HL-60 (cell line): Measurements from ENCODE around the gene KRTAP21-3.

Experiments
- DNase-seq, 2 experiments: peaks; one replicate each; pipeline ENCODE4 v3.0.0-alpha.2; 2010 to 2020; ENCODE audit warnings: low read depth in 1 of 2, low spot score in 1 of 2
- H3K27ac ChIP-seq: fragments of 250-450 bp; sonication (Bioruptor Pico); replicated peaks from 2 replicates; pipeline ENCODE4 v1.5.1; 2020; ENCODE audit warnings: mild to moderate bottlenecking, moderate library complexity
- H3K27me3 ChIP-seq: fragments of 250-450 bp; sonication (Bioruptor Pico); 2 replicates; pipeline ENCODE4 v1.5.1; 2021; ENCODE audit warnings: mild to moderate bottlenecking, moderate library complexity; ENCODE audit not compliant: insufficient read depth, poor library complexity, severe bottlenecking
- H3K4me3 ChIP-seq: replicated peaks from 2 replicates; pipeline ENCODE4 v1.5.1; 2011; ENCODE audit warnings: mild to moderate bottlenecking, control low read depth, low read length; ENCODE audit not compliant: insufficient read depth
- GABPA ChIP-seq: IDR thresholded peaks from 2 replicates; pipeline ENCODE4 v1.6.1; 2012; ENCODE audit warnings: low read depth
- POLR2AphosphoS5 ChIP-seq: IDR thresholded peaks from 2 replicates; pipeline ENCODE4 v1.6.1; 2012; ENCODE audit warnings: low read depth
- REST ChIP-seq: IDR thresholded peaks from 2 replicates; pipeline ENCODE4 v1.6.1; 2012; ENCODE audit warnings: low read depth; ENCODE audit not compliant: insufficient replicate concordance
- SPI1 ChIP-seq: IDR thresholded peaks from 2 replicates; pipeline ENCODE4 v1.6.1; 2012; ENCODE audit warnings: low read depth, mild to moderate bottlenecking, borderline replicate concordance
- TF ChIP-seq, protein P1 (sequence below): IDR thresholded peaks from one replicate; pipeline ENCODE4 v1.5.1; 2011; ENCODE audit warnings: low read length, control low read depth, inconsistent platforms; ENCODE audit not compliant: insufficient read depth

Gene KRTAP21-3

GRCh38 chr21:30747159-30747558 lies 28.6 kb upstream of the KRTAP21-3 start, which contains the start of gene KRTAP21-2:
TSS of gene KRTAP21-2 (minus strand) at chr21:30747259. CDS start at chr21:30747202, 57 bp downstream.
- H3K4me3 ChIP-seq, result no peak within 1 kb of the TSS
- no peak within 1 kb of the TSS for H3K27ac ChIP-seq
- TF ChIP-seq REST (no peak), POLR2AphosphoS5 (no peak), SPI1 (no peak), GABPA (no peak)
- TF ChIP-seq, protein P1, sequence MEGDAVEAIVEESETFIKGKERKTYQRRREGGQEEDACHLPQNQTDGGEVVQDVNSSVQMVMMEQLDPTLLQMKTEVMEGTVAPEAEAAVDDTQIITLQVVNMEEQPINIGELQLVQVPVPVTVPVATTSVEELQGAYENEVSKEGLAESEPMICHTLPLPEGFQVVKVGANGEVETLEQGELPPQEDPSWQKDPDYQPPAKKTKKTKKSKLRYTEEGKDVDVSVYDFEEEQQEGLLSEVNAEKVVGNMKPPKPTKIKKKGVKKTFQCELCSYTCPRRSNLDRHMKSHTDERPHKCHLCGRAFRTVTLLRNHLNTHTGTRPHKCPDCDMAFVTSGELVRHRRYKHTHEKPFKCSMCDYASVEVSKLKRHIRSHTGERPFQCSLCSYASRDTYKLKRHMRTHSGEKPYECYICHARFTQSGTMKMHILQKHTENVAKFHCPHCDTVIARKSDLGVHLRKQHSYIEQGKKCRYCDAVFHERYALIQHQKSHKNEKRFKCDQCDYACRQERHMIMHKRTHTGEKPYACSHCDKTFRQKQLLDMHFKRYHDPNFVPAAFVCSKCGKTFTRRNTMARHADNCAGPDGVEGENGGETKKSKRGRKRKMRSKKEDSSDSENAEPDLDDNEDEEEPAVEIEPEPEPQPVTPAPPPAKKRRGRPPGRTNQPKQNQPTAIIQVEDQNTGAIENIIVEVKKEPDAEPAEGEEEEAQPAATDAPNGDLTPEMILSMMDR, result no peak
- DNase-seq, result no peak
- H3K27me3 ChIP-seq, result no peaks in the 10 kb centered on the region

DNA sequence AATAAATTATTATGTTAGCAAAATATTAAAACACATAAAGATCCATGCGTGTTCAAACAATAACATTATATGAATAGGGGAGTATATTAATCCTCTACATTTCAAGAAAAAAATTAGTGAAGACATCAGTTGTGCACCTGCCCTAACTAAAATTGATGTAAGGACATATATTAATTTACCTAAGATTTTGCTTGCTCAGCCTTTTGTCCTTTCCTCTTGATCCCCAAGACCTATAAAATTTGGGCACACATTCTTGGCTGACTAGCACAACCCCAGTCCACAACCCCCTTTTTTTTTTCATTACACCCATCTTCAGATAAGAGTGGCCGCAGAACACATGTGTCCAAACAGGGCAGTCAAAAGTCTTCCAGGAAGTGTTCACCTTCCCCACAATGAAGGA lies 21.9 kb upstream of the KRTAP21-3 start:
- TF ChIP-seq REST (no peak), GABPA (no peak), POLR2AphosphoS5 (no peak), SPI1 (no peak)
- TF ChIP-seq, protein P1, result no peak
- Histone ChIP-seq H3K27me3 (no peaks in the 10 kb centered on the region), H3K27ac (no peak overlapping the region), H3K4me3 (no peak overlapping the region)
- no peak for DNase-seq

DNA sequence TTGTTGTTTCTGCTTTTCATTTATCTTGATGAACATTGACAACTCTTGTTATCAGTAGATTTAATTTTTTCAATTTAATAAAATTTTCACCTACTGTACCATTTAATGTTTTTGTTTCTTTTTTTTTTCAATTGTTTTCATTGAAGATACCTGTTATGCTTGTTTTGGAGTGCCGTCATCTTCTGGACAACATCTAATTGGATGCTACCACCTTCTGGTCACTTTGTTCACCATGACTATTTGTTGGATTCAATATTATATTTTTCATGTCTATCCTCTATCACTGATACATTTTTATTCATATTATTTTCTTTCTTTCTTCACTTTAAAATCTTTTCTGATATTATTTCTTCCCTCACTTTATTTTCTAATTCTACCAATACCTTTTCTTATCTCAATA lies 14.4 kb upstream of the KRTAP21-3 start:
- no peak overlapping the region for H3K27ac ChIP-seq

More for the DNA sequence above, 14.4 kb upstream of the KRTAP21-3 start:
- Histone ChIP-seq H3K4me3 (no peak overlapping the region), H3K27me3 (no peaks in the 10 kb centered on the region)
- no peak for TF ChIP-seq POLR2AphosphoS5
- TF ChIP-seq, protein P1, result no peak
- TF ChIP-seq SPI1, result no peak
- no peak for TF ChIP-seq REST
- no peak for DNase-seq
